HG02870 (cell line): Measurements from ENCODE around the gene PALLD.

ENCODE experiments used
- ATAC-seq: cut with Tn5 transposase; IDR thresholded peaks from one replicate; pipeline ENCODE4 v1.9.1; 2021; ENCODE audit warnings: mild to moderate bottlenecking, moderate library complexity; ENCODE audit not compliant: unreplicated experiment

PALLD gene

GRCh38 chr4:168880072-168880675 is 383.3 kb downstream of the PALLD start:
- ATAC-seq: no peak

GRCh38 chr4:168880811-168881595 is 384.2 kb downstream of the PALLD start:
- peak; percentile 78 for ATAC-seq

GRCh38 chr4:168881781-168882420 is 385.0 kb downstream of the PALLD start:
- no peak for ATAC-seq

GRCh38 chr4:168882650-168883233 is 385.9 kb downstream of the PALLD start:
- ATAC-seq: no peak

- no peak for ATAC-seq
These were observed 386.7 kb downstream of the PALLD start for GRCh38 chr4:168883513-168883912.

GRCh38 chr4:168884251-168885124 is 387.6 kb downstream of the PALLD start:
- no peak for ATAC-seq

GRCh38 chr4:168885400-168885799 is 388.5 kb downstream of the PALLD start:
- no peak for ATAC-seq

GRCh38 chr4:168886351-168886750 is 389.5 kb downstream of the PALLD start:
- ATAC-seq: no peak

GRCh38 chr4:168887809-168888208 is 391.0 kb downstream of the PALLD start:
- no peak for ATAC-seq

- ATAC-seq: no peak
These were observed 391.9 kb downstream of the PALLD start for GRCh38 chr4:168888715-168889215.

GRCh38 chr4:168891086-168891485 is 394.2 kb downstream of the PALLD start:
- ATAC-seq: no peak

GRCh38 chr4:168891688-168892087 is 394.8 kb downstream of the PALLD start:
- no peak for ATAC-seq

GRCh38 chr4:168892475-168892874 is 395.6 kb downstream of the PALLD start:
- no peak for ATAC-seq

GRCh38 chr4:168893205-168893604 is 396.4 kb downstream of the PALLD start:
- no peak for ATAC-seq

GRCh38 chr4:168893807-168894206 is 397.0 kb downstream of the PALLD start:
- ATAC-seq: no peak

- no peak for ATAC-seq
These were observed 403.2 kb downstream of the PALLD start for GRCh38 chr4:168900080-168900479.

- ATAC-seq: no peak
These were observed 410.4 kb downstream of the PALLD start for GRCh38 chr4:168907119-168907698.

GRCh38 chr4:168908093-168908492 is 411.2 kb downstream of the PALLD start:
- no peak for ATAC-seq

- ATAC-seq: no peak
These were observed 412.0 kb downstream of the PALLD start for GRCh38 chr4:168908851-168909273.

GRCh38 chr4:168914095-168914494 is 417.2 kb downstream of the PALLD start:
- ATAC-seq: no peak
